ELF-1 (cell line): Measurements from ENCODE around the gene RBM22.

ENCODE experiments used
- DNase-seq: peaks from one replicate; pipeline ENCODE4 v3.0.0-alpha.2; 2016; ENCODE audit warnings: low read depth, low spot score

RBM22 gene

DNA sequence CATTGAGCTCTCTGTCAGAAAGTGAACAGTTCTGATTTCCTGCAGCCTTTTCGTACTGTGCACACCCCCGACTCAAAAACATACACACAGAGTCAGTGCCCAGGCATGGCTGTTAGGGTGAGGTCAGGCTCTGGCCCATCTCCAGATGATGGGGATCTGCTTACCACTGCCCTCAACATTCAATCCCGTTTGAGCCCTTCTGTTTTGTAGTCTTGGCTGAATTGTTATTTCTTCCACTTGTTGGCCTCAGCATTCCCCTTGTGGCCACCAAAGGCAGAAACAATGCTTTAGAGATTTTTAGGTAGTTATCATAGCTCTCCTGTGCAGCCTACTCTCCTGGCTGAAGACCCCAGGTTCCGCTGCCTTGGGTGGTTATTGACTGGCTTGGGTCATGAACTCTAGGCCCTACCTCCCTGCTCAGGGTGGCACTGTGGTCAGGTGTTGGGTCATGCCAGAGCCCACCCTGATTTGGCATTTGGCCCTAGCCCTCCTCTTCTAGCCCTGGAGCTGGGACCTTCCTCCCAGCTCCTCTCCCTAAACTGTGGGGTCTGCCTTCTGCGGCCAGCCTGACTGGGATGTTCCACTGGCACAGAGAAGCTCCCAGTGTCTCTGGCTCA lies 47.6 kb downstream of the RBM22 start:
- DNase-seq = no peak

- DNase-seq = peak; percentile 1
Measured at GRCh38 chr5:150651924-150652671, 48.8 kb downstream of the RBM22 start.

DNA sequence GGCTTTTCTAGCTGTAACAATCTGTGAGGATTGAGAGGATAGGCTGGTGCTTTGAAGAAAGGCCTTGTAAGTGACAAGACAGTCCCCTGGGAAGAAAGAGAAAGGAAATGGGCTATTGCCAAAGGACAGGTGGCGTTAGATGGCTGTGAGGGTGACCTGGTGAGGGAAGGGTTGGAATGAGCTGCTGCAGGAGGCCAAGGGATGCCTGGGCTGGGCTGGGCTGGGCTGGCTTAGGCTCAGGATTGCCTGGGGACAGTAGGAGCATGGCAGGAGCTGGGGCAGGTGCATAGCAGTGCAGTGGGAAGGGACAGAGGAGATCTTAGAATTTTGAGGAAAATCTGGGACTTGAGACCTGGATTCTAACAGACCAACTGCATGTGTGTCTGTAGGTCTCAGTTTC lies 49.5 kb downstream of the RBM22 start:
- DNase-seq = no peak

GRCh38 chr5:150650021-150651006 lies 50.5 kb downstream of the RBM22 start:
- DNase-seq = no peak

DNA sequence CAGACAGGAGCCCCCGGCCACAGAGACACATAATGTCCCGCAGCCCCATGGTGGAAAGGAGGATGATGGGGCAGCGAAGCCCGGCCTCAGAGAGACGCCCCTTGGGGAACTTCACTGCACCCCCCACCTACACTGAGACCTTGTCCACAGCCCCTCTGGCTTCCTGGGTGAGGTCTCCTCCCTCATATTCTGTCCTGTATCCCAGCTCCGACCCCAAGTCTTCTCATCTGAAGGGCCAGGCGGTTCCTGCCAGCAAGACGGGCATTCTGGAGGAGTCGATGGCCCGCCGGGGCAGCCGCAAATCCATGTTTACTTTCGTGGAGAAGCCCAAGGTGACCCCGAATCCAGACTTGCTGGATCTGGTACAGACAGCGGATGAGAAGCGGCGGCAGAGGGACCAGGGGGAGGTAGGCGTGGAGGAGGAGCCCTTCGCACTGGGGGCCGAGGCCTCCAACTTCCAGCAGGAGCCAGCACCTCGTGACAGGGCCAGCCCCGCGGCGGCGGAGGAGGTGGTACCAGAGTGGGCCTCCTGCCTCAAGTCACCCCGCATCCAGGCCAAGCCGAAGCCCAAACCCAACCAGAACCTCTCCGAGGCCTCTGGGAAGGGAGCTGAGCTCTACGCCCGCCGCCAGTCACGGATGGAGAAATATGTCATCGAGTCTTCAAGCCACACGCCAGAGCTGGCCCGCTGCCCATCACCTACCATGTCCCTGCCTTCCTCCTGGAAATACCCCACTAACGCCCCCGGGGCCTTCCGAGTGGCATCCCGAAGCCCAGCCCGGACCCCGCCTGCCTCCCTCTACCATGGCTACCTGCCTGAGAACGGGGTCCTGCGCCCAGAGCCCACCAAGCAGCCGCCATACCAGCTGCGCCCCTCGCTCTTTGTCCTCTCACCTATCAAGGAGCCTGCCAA lies 51.5 kb downstream of the RBM22 start:
- DNase-seq = no peak

- DNase-seq = no peak
Measured at GRCh38 chr5:150648294-150649107, 52.4 kb downstream of the RBM22 start.

DNA sequence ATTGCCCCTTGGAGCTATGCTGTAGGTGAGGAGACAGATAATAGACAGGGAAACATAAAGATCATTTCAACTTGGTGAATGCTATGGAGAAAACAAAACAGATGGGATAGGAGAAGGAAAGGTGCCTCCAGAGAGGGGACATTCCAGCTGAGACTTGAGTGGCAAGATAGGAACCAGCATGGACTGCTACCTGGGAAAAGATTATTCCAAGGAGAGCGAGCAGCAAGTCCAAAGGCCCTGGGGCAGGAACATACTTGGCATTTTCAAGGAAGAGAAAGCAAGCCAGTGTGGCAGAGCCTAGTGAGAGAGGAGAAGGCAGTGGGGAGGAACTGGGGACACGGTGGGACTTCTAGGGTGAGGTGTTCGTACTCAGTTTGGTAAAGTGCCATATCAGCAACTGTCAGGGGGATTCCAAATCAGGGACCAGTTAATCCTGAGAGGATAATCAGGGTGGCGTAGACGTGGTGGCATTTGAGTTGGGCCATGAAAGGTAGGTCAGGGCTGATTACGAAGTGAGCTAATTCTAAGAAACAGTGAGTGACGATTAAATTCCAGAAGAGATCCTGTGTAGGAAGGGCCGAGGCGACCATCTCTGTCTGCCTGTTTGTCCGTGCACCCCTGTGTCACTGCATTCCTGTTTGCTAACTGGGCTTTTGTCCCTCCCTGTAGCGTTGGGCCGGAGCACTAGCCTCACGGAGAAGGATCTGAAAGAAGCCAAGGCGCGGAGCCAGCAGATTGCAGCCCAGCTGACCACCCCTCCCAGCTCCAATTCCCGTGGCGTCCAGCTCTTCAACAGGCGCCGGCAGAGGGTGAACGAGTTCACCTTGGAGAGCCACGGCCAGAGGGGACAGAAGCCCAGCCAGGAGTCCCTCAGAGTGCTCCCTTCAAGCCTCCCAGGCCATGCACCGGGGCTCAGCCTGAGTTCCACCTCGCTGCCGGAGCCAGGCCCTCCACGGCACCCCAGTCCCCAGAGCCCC lies 53.3 kb downstream of the RBM22 start:
- peak; percentile 73 for DNase-seq

DNA sequence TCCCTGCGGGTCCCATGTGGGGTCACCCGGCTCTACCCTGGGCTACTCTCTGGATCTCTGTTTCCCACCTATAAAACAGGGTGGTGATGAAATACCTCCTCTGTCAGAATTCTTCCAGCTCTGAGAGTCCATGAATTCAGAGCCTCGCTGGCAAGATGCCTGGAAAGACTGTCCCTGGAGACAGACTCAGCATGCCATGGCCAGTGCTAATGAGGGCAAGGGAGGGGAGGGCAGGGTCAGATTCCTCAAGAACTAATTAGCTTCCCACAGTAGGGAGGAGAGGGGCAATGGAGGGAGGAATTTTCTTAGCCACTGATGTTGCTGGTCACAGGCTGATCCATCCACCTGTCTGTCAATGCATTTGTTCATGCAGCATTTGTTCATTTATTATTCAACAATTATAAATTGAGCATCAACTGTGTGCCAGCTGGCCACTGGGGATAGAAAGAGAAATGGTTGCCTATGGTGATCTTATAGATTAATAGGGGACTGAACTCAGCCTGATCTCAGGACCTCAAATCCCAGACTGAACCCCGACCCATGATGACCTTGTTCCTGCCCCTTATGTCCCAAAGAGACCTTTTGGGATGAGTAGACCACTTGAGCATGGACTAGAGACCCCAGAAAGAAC lies 55.7 kb downstream of the RBM22 start:
- DNase-seq = peak; percentile 62

- no peak for DNase-seq
Measured at GRCh38 chr5:150644514-150644913, 56.3 kb downstream of the RBM22 start.

DNA sequence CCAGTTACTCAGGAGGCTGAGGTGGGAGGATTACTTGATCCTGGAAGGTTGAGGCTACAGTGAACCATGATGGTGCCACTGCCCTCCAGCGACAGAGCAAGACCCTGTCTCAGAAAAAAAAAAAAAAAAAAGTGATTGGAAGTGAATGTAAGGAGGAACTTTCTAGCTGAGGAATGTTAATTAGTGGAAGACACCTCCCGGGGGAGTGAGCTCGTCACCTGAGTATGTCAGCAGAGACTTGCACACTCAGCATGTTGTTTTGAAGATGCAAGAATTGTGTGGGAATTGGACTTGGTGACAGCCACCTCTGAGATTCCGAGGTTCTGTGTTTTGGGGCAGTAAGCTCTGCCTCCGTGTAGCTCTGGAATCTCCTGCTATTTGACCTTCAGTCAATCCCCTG lies 56.8 kb downstream of the RBM22 start:
- peak; percentile 83 for DNase-seq

DNA sequence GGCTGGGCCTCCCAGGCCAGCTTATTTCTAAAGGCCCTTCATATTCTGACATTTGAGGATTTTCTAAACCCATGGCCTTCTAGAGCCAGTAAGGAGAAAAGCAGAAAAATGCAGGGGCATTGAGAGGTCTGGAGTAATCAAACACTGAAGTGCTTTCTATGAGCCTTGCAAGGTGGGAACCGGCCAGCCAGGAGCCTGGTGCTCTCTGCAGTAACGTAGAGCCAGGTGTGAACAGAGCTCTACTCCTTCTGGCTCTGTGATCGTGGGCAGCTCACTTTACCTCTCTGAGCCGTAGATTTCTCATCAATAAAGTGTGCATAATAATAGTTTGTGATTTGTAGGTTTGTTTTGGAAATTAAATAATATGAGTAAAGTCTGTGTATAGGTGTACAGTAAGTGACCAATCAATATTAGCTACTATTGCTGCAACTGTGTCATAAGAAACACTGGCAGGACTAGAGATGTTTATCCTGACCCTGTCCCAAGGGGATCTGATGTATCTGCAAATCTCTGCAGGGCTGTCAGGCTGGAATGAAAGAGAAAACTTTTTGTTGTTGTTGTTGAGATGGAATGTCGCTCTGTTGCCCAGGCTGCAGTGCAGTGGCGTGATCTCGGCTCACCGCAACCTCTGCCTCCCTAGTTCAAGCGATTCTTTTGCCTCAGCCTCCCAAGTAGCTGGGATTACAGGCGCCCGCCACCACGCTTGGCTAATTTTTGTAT lies 57.7 kb downstream of the RBM22 start:
- DNase-seq = peak; percentile 68

DNA sequence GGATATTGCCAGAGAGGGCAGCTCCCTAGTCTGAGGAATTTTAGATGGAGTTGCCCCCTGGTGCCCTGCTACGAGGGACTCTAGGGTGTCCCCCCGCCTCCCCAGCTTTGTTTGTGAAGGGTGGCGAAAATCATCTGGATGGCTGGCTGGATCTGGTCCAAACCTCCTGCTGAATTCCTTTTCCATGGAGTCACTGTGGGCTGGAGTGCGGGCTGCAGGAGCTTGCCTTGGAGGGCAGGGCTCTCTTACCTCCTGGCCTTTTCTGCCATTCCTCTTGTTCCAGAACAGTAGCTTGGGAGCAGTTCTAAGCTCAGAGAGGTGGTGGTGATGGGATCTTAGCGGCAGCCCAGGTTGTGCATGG lies 58.3 kb downstream of the RBM22 start:
- peak; percentile 84 for DNase-seq

GRCh38 chr5:150641824-150642566 lies 58.9 kb downstream of the RBM22 start:
- no peak for DNase-seq

- peak; percentile 49 for DNase-seq
Measured at GRCh38 chr5:150641006-150641570, 59.8 kb downstream of the RBM22 start.
